Stimulated activated memory B cell treated with anti-CD40 and anti-IgM and Interleukin-4, amounts not matched to agents 10 μg/mL and 1 μg/mL and 100 μg/mL, for 72 hours (primary cell): ENCODE results near the gene KRTAP19-1.
"Not testable (repeated sequence)": the region's sequence is repeated elsewhere in the genome, so short reads cannot be mapped to it uniquely, and the experiment has no call there.

Source experiments
- ATAC-seq: fragments of 150-1000 bp; cut with Tn5 transposase; 2 replicates; pipeline ENCODE4 v1.10.0; 2021
- H3K27ac Mint-ChIP-seq: one replicate; pipeline ENCODE4 v1.8.0; 2022; ENCODE audit warnings: mild to moderate bottlenecking, mixed read lengths
- H3K27me3 Mint-ChIP-seq: one replicate; pipeline ENCODE4 v1.8.0; 2022; ENCODE audit warnings: mixed read lengths
- H3K36me3 Mint-ChIP-seq: one replicate; pipeline ENCODE4 v1.8.0; 2022; ENCODE audit warnings: mixed read lengths
- H3K4me1 Mint-ChIP-seq: one replicate; pipeline ENCODE4 v1.8.0; 2022; ENCODE audit warnings: mixed read lengths
- H3K4me3 Mint-ChIP-seq: one replicate; pipeline ENCODE4 v1.8.0; 2022; ENCODE audit warnings: mild to moderate bottlenecking, moderate library complexity, mixed read lengths
- H3K9me3 Mint-ChIP-seq: one replicate; pipeline ENCODE4 v1.8.0; 2022; ENCODE audit warnings: mixed read lengths

Gene KRTAP19-1

GRCh38 chr21:30480145-30480544 lies at the start of gene KRTAP19-1:
TSS of gene KRTAP19-1 (minus strand) at chr21:30480367. CDS start at chr21:30480317, 50 bp downstream.
- H3K27ac Mint-ChIP-seq = no peak within 1 kb of the TSS
- H3K4me3 Mint-ChIP-seq = no peak within 1 kb of the TSS
- H3K9me3 Mint-ChIP-seq = peaks cover 3% of the 10 kb centered on the region
- no peaks in the 10 kb centered on the region for H3K27me3 Mint-ChIP-seq
- no peaks in the 10 kb centered on the region for H3K4me1 Mint-ChIP-seq
- ATAC-seq = no peak
- no peaks in the 10 kb centered on the region for H3K36me3 Mint-ChIP-seq

GRCh38 chr21:30518876-30519275 lies 38.7 kb upstream of the KRTAP19-1 start:
- Mint-ChIP-seq H3K27ac (no peak overlapping the region), H3K27me3 (no peaks in the 10 kb centered on the region), H3K36me3 (no peaks in the 10 kb centered on the region), H3K9me3 (peaks cover 3% of the 10 kb centered on the region), H3K4me1 (no peaks in the 10 kb centered on the region), H3K4me3 (no peak overlapping the region)
- no peak for ATAC-seq

GRCh38 chr21:30515681-30516080 lies 35.5 kb upstream of the KRTAP19-1 start:
- ATAC-seq = no peak
- no peaks in the 10 kb centered on the region for H3K27me3 Mint-ChIP-seq
- H3K27ac Mint-ChIP-seq = no peak overlapping the region
- H3K4me3 Mint-ChIP-seq = no peak overlapping the region
- H3K36me3 Mint-ChIP-seq = no peaks in the 10 kb centered on the region
- no peaks in the 10 kb centered on the region for H3K4me1 Mint-ChIP-seq
- H3K9me3 Mint-ChIP-seq = peaks cover 3% of the 10 kb centered on the region

GRCh38 chr21:30505621-30506205 lies 25.5 kb upstream of the KRTAP19-1 start:
- not testable (repeated sequence) for H3K36me3 Mint-ChIP-seq, H3K4me1 Mint-ChIP-seq

GRCh38 chr21:30502041-30502440 lies 21.9 kb upstream of the KRTAP19-1 start, which contains the start of gene KRTAP19-5:
TSS of gene KRTAP19-5 (minus strand) at chr21:30502141. CDS start at chr21:30502090, 51 bp downstream.
- no peaks in the 10 kb centered on the region for H3K9me3 Mint-ChIP-seq
- no peaks in the 10 kb centered on the region for H3K27me3 Mint-ChIP-seq
- no peaks in the 10 kb centered on the region for H3K36me3 Mint-ChIP-seq

More at GRCh38 chr21:30505621-30506205, 25.5 kb upstream of the KRTAP19-1 start:
- H3K27ac Mint-ChIP-seq, H3K9me3 Mint-ChIP-seq, H3K4me3 Mint-ChIP-seq, H3K27me3 Mint-ChIP-seq, ATAC-seq: not testable (repeated sequence)

GRCh38 chr21:30497065-30497464 lies 16.9 kb upstream of the KRTAP19-1 start, which contains the start of gene KRTAP19-4:
TSS of gene KRTAP19-4 (minus strand) at chr21:30497165. CDS start at chr21:30497110, 55 bp downstream.
- H3K9me3 Mint-ChIP-seq = peaks cover 3% of the 10 kb centered on the region
- no peaks in the 10 kb centered on the region for H3K27me3 Mint-ChIP-seq
- H3K27ac Mint-ChIP-seq = no peak within 1 kb of the TSS
- no peaks in the 10 kb centered on the region for H3K36me3 Mint-ChIP-seq
- H3K4me1 Mint-ChIP-seq = no peaks in the 10 kb centered on the region
- H3K4me3 Mint-ChIP-seq = no peak within 1 kb of the TSS
- no peak for ATAC-seq

More at GRCh38 chr21:30502041-30502440, 21.9 kb upstream of the KRTAP19-1 start, which contains the start of gene KRTAP19-5:
- H3K27ac Mint-ChIP-seq = no peak within 1 kb of the TSS
- no peak within 1 kb of the TSS for H3K4me3 Mint-ChIP-seq
- ATAC-seq = no peak
- H3K4me1 Mint-ChIP-seq = no peaks in the 10 kb centered on the region

- Mint-ChIP-seq H3K4me1 (no peaks in the 10 kb centered on the region), H3K36me3 (no peaks in the 10 kb centered on the region), H3K9me3 (peaks cover 3% of the 10 kb centered on the region), H3K4me3 (no peak within 1 kb of the TSS), H3K27ac (no peak within 1 kb of the TSS), H3K27me3 (no peaks in the 10 kb centered on the region)
- ATAC-seq = no peak
Measured at GRCh38 chr21:30491963-30492428, 11.8 kb upstream of the KRTAP19-1 start, which contains the start of gene KRTAP19-3. TSS of gene KRTAP19-3 (minus strand) at chr21:30492013. CDS start at chr21:30491957, 56 bp downstream.

- H3K4me1 Mint-ChIP-seq = no peaks in the 10 kb centered on the region
- H3K36me3 Mint-ChIP-seq = no peaks in the 10 kb centered on the region
- H3K27me3 Mint-ChIP-seq = no peaks in the 10 kb centered on the region
- no peak for ATAC-seq
- H3K9me3 Mint-ChIP-seq = peaks cover 8% of the 10 kb centered on the region
- no peak within 1 kb of the TSS for H3K4me3 Mint-ChIP-seq
- H3K27ac Mint-ChIP-seq = no peak within 1 kb of the TSS
Measured at GRCh38 chr21:30487336-30487735, 7.2 kb upstream of the KRTAP19-1 start, which contains the start of gene KRTAP19-2. TSS of gene KRTAP19-2 (minus strand) at chr21:30487436. CDS start at chr21:30487348, 88 bp downstream.

GRCh38 chr21:30486180-30486579 lies 6.0 kb upstream of the KRTAP19-1 start:
- no peak overlapping the region for H3K27ac Mint-ChIP-seq
- H3K27me3 Mint-ChIP-seq = no peaks in the 10 kb centered on the region
- no peaks in the 10 kb centered on the region for H3K4me1 Mint-ChIP-seq
- ATAC-seq = no peak
- H3K4me3 Mint-ChIP-seq = no peak overlapping the region
- H3K9me3 Mint-ChIP-seq = peaks cover 8% of the 10 kb centered on the region
- no peaks in the 10 kb centered on the region for H3K36me3 Mint-ChIP-seq

GRCh38 chr21:30482130-30482529 lies 2.0 kb upstream of the KRTAP19-1 start:
- Mint-ChIP-seq H3K4me1 (no peaks in the 10 kb centered on the region), H3K4me3 (no peak overlapping the region), H3K36me3 (no peaks in the 10 kb centered on the region), H3K9me3 (peaks cover 11% of the 10 kb centered on the region), H3K27ac (no peak overlapping the region), H3K27me3 (no peaks in the 10 kb centered on the region)
- ATAC-seq = no peak

GRCh38 chr21:30479259-30479658 lies 908 bp downstream of the KRTAP19-1 start:
- Mint-ChIP-seq H3K27ac (no peak overlapping the region), H3K36me3 (no peaks in the 10 kb centered on the region), H3K9me3 (peaks cover 3% of the 10 kb centered on the region), H3K4me1 (no peaks in the 10 kb centered on the region), H3K27me3 (no peaks in the 10 kb centered on the region), H3K4me3 (no peak overlapping the region)
- no peak for ATAC-seq

GRCh38 chr21:30478004-30478403 lies 2.2 kb downstream of the KRTAP19-1 start:
- Mint-ChIP-seq H3K27ac (no peak overlapping the region), H3K9me3 (peaks cover 3% of the 10 kb centered on the region), H3K27me3 (no peaks in the 10 kb centered on the region), H3K36me3 (no peaks in the 10 kb centered on the region), H3K4me1 (no peaks in the 10 kb centered on the region), H3K4me3 (no peak overlapping the region)
- no peak for ATAC-seq

- Mint-ChIP-seq H3K4me1 (no peaks in the 10 kb centered on the region), H3K9me3 (peaks cover 7% of the 10 kb centered on the region), H3K36me3 (no peaks in the 10 kb centered on the region), H3K27me3 (no peaks in the 10 kb centered on the region), H3K4me3 (no peak overlapping the region), H3K27ac (no peak overlapping the region)
- no peak for ATAC-seq
Measured at GRCh38 chr21:30468900-30469714, 11.1 kb downstream of the KRTAP19-1 start.

GRCh38 chr21:30463713-30464112 lies 16.5 kb downstream of the KRTAP19-1 start:
- no peaks in the 10 kb centered on the region for H3K4me1 Mint-ChIP-seq
- no peak overlapping the region for H3K4me3 Mint-ChIP-seq
- peaks cover 10% of the 10 kb centered on the region for H3K9me3 Mint-ChIP-seq
- H3K36me3 Mint-ChIP-seq = no peaks in the 10 kb centered on the region
- ATAC-seq = no peak
- H3K27ac Mint-ChIP-seq = no peak overlapping the region
- H3K27me3 Mint-ChIP-seq = no peaks in the 10 kb centered on the region

GRCh38 chr21:30448514-30448913 lies 31.7 kb downstream of the KRTAP19-1 start:
- H3K9me3 Mint-ChIP-seq = no peaks in the 10 kb centered on the region
- no peak overlapping the region for H3K27ac Mint-ChIP-seq
- no peaks in the 10 kb centered on the region for H3K36me3 Mint-ChIP-seq
- no peaks in the 10 kb centered on the region for H3K27me3 Mint-ChIP-seq
- H3K4me3 Mint-ChIP-seq = no peak overlapping the region
- ATAC-seq = no peak
- no peaks in the 10 kb centered on the region for H3K4me1 Mint-ChIP-seq
